ENCODE data around the gene ZNF611.
"Not testable (repeated sequence)": the region's sequence is repeated elsewhere in the genome, so short reads cannot be mapped to it uniquely, and the experiment has no call there.

The ZNF611 gene

GRCh38 chr19:52726051-52726450 is 8.8 kb downstream of the ZNF611 start:
- H3K36me3 Mint-ChIP-seq = peaks cover 83% of the 10 kb centered on the region
- CTCF ChIA-PET, H3K27me3 Mint-ChIP-seq, H3K27ac Mint-ChIP-seq, H3K4me1 Mint-ChIP-seq, H3K4me3 Mint-ChIP-seq, DNase-seq: not testable (repeated sequence)
- peaks cover 45% of the 10 kb centered on the region for H3K9me3 Mint-ChIP-seq

- no peak overlapping the region for H3K4me3 Mint-ChIP-seq
- H3K36me3 Mint-ChIP-seq = peaks cover 84% of the 10 kb centered on the region
- no peak overlapping the region for H3K27ac Mint-ChIP-seq
- CTCF ChIA-PET = no interaction called here
- peaks cover 45% of the 10 kb centered on the region for H3K9me3 Mint-ChIP-seq
- peaks cover 4% of the 10 kb centered on the region for H3K4me1 Mint-ChIP-seq
- DNase-seq = no peak
- no peaks in the 10 kb centered on the region for H3K27me3 Mint-ChIP-seq
These were observed 9.3 kb downstream of the ZNF611 start for GRCh38 chr19:52725528-52725961.

DNA sequence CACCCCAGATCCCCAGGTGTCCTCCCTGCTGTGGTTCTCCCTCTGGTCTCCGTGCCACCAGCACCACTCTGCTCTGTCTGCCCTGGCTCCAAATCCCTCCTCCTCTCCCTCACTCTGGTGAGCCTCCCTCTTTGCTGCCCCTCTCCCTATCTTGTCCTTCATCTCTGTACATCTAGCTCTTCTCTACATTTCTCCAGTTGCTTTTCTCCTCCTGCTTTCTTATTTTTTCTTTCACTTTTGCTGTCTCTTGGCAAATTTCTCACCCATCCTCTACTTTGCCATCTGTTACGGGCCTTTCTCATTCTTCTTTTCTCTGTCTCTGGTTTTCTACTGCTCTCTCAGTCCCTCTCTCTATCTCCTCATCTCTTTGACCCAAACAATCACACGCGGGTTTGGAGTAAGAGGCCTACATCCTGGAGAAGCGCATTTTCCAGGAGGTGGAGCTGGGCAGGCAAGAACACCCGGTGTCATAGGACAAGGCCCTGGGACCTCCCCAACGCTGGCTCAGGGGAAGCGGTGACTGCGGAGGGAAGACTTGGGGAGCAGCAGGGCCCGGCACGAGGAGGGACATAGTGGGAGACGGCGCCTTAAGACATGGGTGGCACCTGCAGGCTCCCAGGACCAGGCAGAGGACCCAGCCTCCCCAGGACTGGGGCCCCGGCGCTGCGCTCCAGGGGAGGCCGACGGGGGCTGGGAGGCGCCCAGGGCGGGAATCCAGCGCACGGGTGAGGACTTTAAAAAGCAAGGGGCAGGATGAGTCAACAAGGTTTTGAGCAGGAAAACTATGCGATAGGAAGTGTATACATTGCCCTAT is 9.9 kb downstream of the ZNF611 start:
- no peak for DNase-seq
- no peak overlapping the region for H3K27ac Mint-ChIP-seq
- peaks cover 4% of the 10 kb centered on the region for H3K4me1 Mint-ChIP-seq
- peaks cover 83% of the 10 kb centered on the region for H3K36me3 Mint-ChIP-seq
- H3K9me3 Mint-ChIP-seq = peaks cover 47% of the 10 kb centered on the region
- no peak overlapping the region for H3K4me3 Mint-ChIP-seq
- no peaks in the 10 kb centered on the region for H3K27me3 Mint-ChIP-seq
- CTCF ChIA-PET = no interaction called here

DNA sequence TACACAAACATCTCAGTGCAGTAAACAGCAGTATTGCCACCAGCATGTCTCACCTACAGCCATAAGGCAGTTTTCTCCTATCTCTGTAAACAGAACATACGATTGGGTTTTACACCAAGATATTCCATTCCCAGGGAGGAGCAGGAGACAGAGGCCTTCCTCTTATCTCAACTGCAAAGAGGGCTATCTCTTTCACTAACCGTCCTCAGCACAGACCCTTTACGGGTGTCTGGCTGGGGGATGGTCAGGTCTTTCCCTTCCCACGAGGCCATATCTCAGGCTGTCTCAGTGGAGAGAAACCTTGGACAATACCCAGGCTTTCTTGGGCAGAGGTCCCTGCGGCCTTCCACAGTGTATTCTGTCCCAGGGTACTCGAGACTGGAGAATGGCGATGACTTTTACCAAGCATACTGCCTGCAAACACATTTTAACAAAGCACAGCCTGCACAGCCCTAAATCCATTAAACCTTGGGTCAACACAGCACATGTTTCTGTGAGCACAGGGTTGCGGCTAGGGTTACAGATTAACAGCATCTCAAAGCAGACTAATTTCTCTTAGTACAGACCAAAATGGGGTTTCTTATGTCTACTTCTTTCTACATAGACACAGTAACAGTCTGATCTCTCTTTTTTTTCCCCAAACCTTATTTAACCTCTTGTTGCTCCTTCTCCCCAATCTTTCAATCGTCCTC is 10.8 kb downstream of the ZNF611 start:
- Mint-ChIP-seq H3K9me3 (peaks cover 49% of the 10 kb centered on the region), H3K36me3 (peaks cover 84% of the 10 kb centered on the region)
- H3K27me3 Mint-ChIP-seq, H3K4me1 Mint-ChIP-seq, H3K4me3 Mint-ChIP-seq, DNase-seq, CTCF ChIA-PET, H3K27ac Mint-ChIP-seq: not testable (repeated sequence)

DNA sequence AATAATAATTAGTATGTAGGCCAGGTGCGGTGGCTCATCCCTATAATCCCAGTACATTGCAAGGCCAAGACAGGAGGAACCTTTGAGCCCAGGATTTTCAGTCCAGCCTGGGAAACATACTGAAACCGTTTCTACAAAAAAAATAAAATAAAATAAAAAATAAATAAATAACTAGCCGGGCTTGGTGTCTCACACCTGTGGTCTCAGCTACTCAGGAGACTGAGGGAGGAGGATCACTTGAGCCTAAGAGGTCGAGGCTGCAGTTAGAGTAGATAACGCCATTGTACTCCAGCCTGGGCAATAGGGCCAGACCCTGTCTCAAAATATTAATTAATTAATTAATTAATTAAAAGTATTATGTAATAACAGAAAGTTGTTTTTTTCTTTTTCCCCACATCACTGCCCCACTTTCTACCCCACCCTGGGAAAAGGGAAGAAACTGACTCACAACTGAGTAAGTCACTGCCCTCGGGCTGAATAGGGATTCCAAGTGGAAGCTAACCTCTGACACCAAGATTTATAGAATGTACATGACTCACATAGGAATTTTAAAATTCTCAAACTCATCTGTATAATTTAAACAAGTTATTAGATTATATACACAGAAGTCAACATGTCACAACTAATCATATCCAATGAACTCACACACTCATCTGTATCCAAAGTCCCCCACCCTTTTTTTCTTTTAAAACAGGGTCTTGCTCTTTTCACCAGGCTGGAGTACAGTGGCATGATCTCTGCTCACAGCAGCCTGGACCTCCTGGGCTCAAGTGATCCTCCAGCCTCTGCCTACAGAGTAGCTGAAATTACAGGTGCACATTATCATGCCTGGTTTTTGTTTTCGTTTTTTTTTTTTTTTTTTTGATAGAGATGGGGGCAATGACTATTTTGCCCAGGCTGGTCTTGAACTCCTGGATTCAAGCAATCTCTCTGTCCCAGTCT is 12.5 kb downstream of the ZNF611 start:
- peaks cover 80% of the 10 kb centered on the region for H3K36me3 Mint-ChIP-seq
- CTCF ChIA-PET = no interaction called here
- H3K27me3 Mint-ChIP-seq = no peaks in the 10 kb centered on the region
- H3K4me1 Mint-ChIP-seq = peaks cover 2% of the 10 kb centered on the region
- no peak overlapping the region for H3K27ac Mint-ChIP-seq
- no peak overlapping the region for H3K4me3 Mint-ChIP-seq
- peaks cover 48% of the 10 kb centered on the region for H3K9me3 Mint-ChIP-seq
- DNase-seq = no peak

DNA sequence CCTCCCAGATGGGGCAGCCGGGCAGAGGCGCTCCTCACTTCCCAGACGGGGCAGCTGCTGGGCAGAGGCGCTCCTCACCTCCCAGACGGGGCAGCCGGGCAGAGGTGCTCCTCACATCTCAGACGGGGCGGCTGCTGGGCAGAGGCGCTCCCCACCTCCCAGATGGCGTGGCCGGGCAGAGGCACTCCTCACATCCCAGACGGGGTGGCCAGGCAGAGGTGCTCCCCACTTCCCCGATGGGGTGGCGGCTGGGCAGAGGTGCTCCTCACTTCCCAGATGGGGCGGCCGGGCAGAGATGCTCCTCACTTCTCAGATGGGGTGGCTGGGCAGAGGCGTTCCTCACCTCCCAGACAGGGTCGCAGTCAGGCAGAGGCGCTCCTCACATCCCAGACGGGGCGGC is 14.3 kb downstream of the ZNF611 start:
- Mint-ChIP-seq H3K4me1 (peaks cover 13% of the 10 kb centered on the region), H3K36me3 (peaks cover 80% of the 10 kb centered on the region), H3K9me3 (peaks cover 54% of the 10 kb centered on the region)
- H3K27ac Mint-ChIP-seq, H3K27me3 Mint-ChIP-seq, DNase-seq, CTCF ChIA-PET, H3K4me3 Mint-ChIP-seq: not testable (repeated sequence)

GRCh38 chr19:52716522-52716921 is 18.3 kb downstream of the ZNF611 start:
- peaks cover 15% of the 10 kb centered on the region for H3K4me1 Mint-ChIP-seq
- peaks cover 80% of the 10 kb centered on the region for H3K36me3 Mint-ChIP-seq
- DNase-seq = no peak
- CTCF ChIA-PET = no interaction called here
- no peak overlapping the region for H3K27ac Mint-ChIP-seq
- H3K9me3 Mint-ChIP-seq = peaks cover 53% of the 10 kb centered on the region
- H3K4me3 Mint-ChIP-seq = no peak overlapping the region
- H3K27me3 Mint-ChIP-seq = no peaks in the 10 kb centered on the region

GRCh38 chr19:52715902-52716301 is 18.9 kb downstream of the ZNF611 start:
- DNase-seq, H3K27ac Mint-ChIP-seq, H3K27me3 Mint-ChIP-seq, H3K4me3 Mint-ChIP-seq, CTCF ChIA-PET: not testable (repeated sequence)
- peaks cover 15% of the 10 kb centered on the region for H3K4me1 Mint-ChIP-seq
- H3K9me3 Mint-ChIP-seq = peaks cover 55% of the 10 kb centered on the region
- peaks cover 81% of the 10 kb centered on the region for H3K36me3 Mint-ChIP-seq

DNA sequence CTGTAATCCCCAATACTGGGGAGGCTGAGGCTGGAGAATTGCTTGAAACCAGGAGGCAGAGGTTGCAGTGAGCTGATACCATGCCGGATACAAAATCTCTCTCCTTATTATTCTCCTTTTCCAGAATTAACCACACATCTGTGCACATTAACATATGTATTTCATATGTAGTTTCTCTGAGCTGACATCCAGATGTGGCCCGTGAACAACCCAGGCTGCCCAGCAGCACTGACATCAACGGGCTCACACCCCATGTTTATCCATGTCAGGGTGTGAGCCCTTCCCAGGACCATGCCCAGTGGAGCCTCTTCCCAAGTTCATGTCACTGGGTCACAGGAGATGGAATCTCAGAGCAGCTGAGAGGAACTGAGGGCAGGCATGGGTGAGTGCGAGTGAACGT is 19.5 kb downstream of the ZNF611 start:
- CTCF ChIA-PET = interaction anchor here (0.7 kb wide), 1 partner anchor 27 kb away, joined by 3 read pairs; no protein-coding TSS in a partner anchor
- H3K27ac Mint-ChIP-seq, DNase-seq, H3K4me3 Mint-ChIP-seq, H3K27me3 Mint-ChIP-seq: not testable (repeated sequence)
- Mint-ChIP-seq H3K9me3 (peaks cover 59% of the 10 kb centered on the region), H3K4me1 (peaks cover 15% of the 10 kb centered on the region), H3K36me3 (peaks cover 84% of the 10 kb centered on the region)

DNA sequence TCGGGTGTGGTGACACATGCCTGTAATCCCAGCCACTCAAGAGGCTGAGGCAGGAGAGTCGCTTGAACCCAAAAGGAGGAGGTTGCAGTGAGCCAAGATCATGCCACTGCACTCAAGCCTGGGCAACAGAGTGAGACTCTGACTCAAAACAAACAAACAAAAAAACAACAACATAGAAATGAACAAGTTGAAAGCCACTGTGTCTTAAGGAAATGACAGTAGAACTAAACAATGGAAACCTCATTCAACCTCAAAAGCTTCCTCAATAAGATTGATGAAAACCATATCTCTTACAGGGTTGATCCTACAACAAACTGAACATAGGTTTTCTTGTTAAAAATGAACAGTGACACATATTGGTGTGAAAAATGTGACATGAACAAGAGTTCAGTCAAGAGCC is 21.8 kb downstream of the ZNF611 start:
- DNase-seq, H3K4me3 Mint-ChIP-seq, H3K27me3 Mint-ChIP-seq, CTCF ChIA-PET, H3K27ac Mint-ChIP-seq: not testable (repeated sequence)
- Mint-ChIP-seq H3K4me1 (peaks cover 13% of the 10 kb centered on the region), H3K36me3 (peaks cover 87% of the 10 kb centered on the region), H3K9me3 (peaks cover 62% of the 10 kb centered on the region)

- H3K27me3 Mint-ChIP-seq, CTCF ChIA-PET, H3K4me3 Mint-ChIP-seq, DNase-seq: not testable (repeated sequence)
- peaks cover 66% of the 10 kb centered on the region for H3K9me3 Mint-ChIP-seq
- peak overlapping the region; percentile 66 for H3K27ac Mint-ChIP-seq
- peaks cover 89% of the 10 kb centered on the region for H3K36me3 Mint-ChIP-seq
- H3K4me1 Mint-ChIP-seq = peaks cover 12% of the 10 kb centered on the region
These were observed 23.2 kb downstream of the ZNF611 start for GRCh38 chr19:52711661-52712060.

GRCh38 chr19:52710538-52710937 is 24.3 kb downstream of the ZNF611 start:
- Mint-ChIP-seq H3K27me3 (no peaks in the 10 kb centered on the region), H3K27ac (no peak overlapping the region), H3K9me3 (peaks cover 69% of the 10 kb centered on the region), H3K36me3 (peaks cover 89% of the 10 kb centered on the region), H3K4me1 (peaks cover 2% of the 10 kb centered on the region), H3K4me3 (no peak overlapping the region)
- DNase-seq = no peak
- CTCF ChIA-PET = no interaction called here

- DNase-seq, H3K27ac Mint-ChIP-seq, H3K27me3 Mint-ChIP-seq, H3K4me3 Mint-ChIP-seq, H3K4me1 Mint-ChIP-seq, CTCF ChIA-PET: not testable (repeated sequence)
- Mint-ChIP-seq H3K36me3 (peaks cover 72% of the 10 kb centered on the region), H3K9me3 (peaks cover 76% of the 10 kb centered on the region)
These were observed 29.2 kb downstream of the ZNF611 start for GRCh38 chr19:52705615-52706014.

DNA sequence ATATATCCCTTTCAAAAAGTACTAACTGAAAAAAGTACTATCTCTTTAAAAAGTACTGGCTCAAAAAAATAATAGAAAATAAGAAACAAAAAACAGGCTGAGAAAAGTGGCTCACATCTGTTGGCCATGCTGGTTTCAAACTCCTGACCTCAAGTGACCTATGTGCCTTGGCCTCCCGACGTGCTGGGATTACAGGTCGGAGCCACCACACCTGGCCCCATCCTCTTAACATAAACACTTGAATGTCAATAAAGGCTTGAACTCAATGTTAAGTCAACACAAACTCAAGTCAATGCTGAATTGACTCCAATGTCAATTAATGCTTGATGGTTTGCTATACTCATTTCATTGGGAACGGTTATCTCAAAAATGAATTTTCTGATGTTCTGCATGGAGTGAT is 30.9 kb downstream of the ZNF611 start:
- no peak for DNase-seq
- H3K27ac Mint-ChIP-seq = no peak overlapping the region
- H3K36me3 Mint-ChIP-seq = peaks cover 66% of the 10 kb centered on the region
- H3K27me3 Mint-ChIP-seq = no peaks in the 10 kb centered on the region
- peaks cover 79% of the 10 kb centered on the region for H3K9me3 Mint-ChIP-seq
- no peak overlapping the region for H3K4me3 Mint-ChIP-seq
- CTCF ChIA-PET = no interaction called here
- peaks cover 2% of the 10 kb centered on the region for H3K4me1 Mint-ChIP-seq

All from activated naive CD4-positive, alpha-beta T cell treated with anti-CD3 and anti-CD28 coated beads, Interleukin-2, amount 10 ng/mL, durations not matched to agents 7 days and 5 days (primary cell).